HepG2 (cell line): Measurements from ENCODE around the gene GSTCD.

ENCODE experiments used
- EP300 ChIP-seq, 3 experiments: sonication (generic) in 1 of 3; formaldehyde crosslinking in 1 of 3; IDR thresholded peaks; 2 replicates each; pipeline versions ENCODE4 v1.5.1 to v1.6.1; 2011 to 2020; ENCODE audit warnings: low read depth in 2 of 3, low read length in 2 of 3, borderline replicate concordance in 1 of 3, improper control_type of control experiment in 1 of 3, mild to moderate bottlenecking in 1 of 3, missing genetic modification reagents in 1 of 3, moderate library complexity in 1 of 3
- EZH2 ChIP-seq: conservative IDR thresholded peaks from 2 replicates; pipeline ENCODE4 v1.6.1; 2012; ENCODE audit warnings: mild to moderate bottlenecking, low read depth, low read length, moderate library complexity
- NR2F6 ChIP-seq, 2 experiments: IDR thresholded peaks; 2 replicates each; pipeline ENCODE4 v1.6.1; 2016; ENCODE audit warnings: antibody characterized with exemption in 1 of 2, mild to moderate bottlenecking in 1 of 2
- POLR2A ChIP-seq, 2 experiments: IDR thresholded peaks; 2 replicates each; pipeline ENCODE4 v1.6.1; 2011; ENCODE audit warnings: low read depth in 2 of 2, low read length in 2 of 2, mild to moderate bottlenecking in 1 of 2, moderate library complexity in 1 of 2; ENCODE audit not compliant: insufficient read depth in 1 of 2
- SUZ12 ChIP-seq: fragments of 150-350 bp; IDR thresholded peaks from 2 replicates; pipeline ENCODE4 v1.6.1; 2014; ENCODE audit warnings: low read depth, low read length
- ZNF224 ChIP-seq: sonication (generic); formaldehyde crosslinking; IDR thresholded peaks from 2 replicates; pipeline ENCODE4 v1.5.0; 2020; ENCODE audit warnings: mild to moderate bottlenecking, missing genetic modification reagents
- ZNF350 ChIP-seq: sonication (generic); formaldehyde crosslinking; IDR thresholded peaks from 2 replicates; pipeline ENCODE4 v1.4.0; 2020; ENCODE audit warnings: mild to moderate bottlenecking, low read depth, missing genetic modification reagents, borderline replicate concordance
- ZNF749 ChIP-seq: sonication (generic); formaldehyde crosslinking; IDR thresholded peaks from 2 replicates; pipeline ENCODE4 v1.8.0; 2022; ENCODE audit warnings: mild to moderate bottlenecking, missing genetic modification reagents, moderate library complexity, borderline replicate concordance
- TF ChIP-seq, protein P1 (sequence below): sonication (generic); formaldehyde crosslinking; IDR thresholded peaks from 2 replicates; pipeline ENCODE4 v1.5.1; 2020; ENCODE audit warnings: missing genetic modification reagents, mild to moderate bottlenecking, borderline replicate concordance
- TF ChIP-seq, protein P2 (sequence below): IDR thresholded peaks from 2 replicates; pipeline ENCODE4 v1.4.0; 2020; ENCODE audit warnings: mild to moderate bottlenecking, missing genetic modification reagents

GRCh38 chr4:105765690-105766407, 57.3 kb downstream of the GSTCD start:
- TF ChIP-seq ZNF350 (CRISPR knock-in tag) (no peak), EP300 (IDR thresholded peaks at IDR 0.05; ENCODE audit: low read depth in 2 of 2, low read length in 2 of 2) (no peak), EP300 (CRISPR knock-in tag; IDR thresholded peaks at IDR 0.05; ENCODE audit: borderline replicate concordance) (no peak), SUZ12 (no peak), ZNF749 (CRISPR knock-in tag) (no peak), ZNF224 (no peak), NR2F6 (IDR thresholded peaks at IDR 0.05) (no peak), NR2F6 (CRISPR knock-in tag; IDR thresholded peaks at IDR 0.05) (no peak), EZH2 (no peak), POLR2A (IDR thresholded peaks at IDR 0.05; ENCODE audit: insufficient read depth in 1 of 2, low read depth in 2 of 2, low read length in 2 of 2) (no peak)
- TF ChIP-seq, protein P1, sequence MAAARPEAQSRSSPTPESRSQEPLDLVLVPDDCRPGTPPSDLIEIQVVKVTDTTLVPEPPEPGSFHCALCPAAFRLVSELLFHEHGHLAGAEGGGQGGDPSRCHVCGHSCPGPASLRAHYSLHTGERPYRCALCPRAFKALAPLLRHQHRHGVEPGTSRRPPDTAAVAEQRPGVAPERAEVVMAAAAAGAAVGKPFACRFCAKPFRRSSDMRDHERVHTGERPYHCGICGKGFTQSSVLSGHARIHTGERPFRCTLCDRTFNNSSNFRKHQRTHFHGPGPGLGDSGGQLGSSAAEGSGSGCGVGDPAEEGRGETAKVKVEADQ (CRISPR knock-in tag): no peak
- TF ChIP-seq, protein P2, sequence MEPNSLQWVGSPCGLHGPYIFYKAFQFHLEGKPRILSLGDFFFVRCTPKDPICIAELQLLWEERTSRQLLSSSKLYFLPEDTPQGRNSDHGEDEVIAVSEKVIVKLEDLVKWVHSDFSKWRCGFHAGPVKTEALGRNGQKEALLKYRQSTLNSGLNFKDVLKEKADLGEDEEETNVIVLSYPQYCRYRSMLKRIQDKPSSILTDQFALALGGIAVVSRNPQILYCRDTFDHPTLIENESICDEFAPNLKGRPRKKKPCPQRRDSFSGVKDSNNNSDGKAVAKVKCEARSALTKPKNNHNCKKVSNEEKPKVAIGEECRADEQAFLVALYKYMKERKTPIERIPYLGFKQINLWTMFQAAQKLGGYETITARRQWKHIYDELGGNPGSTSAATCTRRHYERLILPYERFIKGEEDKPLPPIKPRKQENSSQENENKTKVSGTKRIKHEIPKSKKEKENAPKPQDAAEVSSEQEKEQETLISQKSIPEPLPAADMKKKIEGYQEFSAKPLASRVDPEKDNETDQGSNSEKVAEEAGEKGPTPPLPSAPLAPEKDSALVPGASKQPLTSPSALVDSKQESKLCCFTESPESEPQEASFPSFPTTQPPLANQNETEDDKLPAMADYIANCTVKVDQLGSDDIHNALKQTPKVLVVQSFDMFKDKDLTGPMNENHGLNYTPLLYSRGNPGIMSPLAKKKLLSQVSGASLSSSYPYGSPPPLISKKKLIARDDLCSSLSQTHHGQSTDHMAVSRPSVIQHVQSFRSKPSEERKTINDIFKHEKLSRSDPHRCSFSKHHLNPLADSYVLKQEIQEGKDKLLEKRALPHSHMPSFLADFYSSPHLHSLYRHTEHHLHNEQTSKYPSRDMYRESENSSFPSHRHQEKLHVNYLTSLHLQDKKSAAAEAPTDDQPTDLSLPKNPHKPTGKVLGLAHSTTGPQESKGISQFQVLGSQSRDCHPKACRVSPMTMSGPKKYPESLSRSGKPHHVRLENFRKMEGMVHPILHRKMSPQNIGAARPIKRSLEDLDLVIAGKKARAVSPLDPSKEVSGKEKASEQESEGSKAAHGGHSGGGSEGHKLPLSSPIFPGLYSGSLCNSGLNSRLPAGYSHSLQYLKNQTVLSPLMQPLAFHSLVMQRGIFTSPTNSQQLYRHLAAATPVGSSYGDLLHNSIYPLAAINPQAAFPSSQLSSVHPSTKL (CRISPR knock-in tag): no peak
